NCI-H510A (cell line): ENCODE measurements around the gene LCLAT1.
"Not testable (repeated sequence)": the region's sequence is repeated elsewhere in the genome, so short reads cannot be mapped to it uniquely, and the experiment has no call there.

ENCODE experiments used
- DNase-seq: peaks from one replicate; lab custom pipeline; 2025; lab: John Stamatoyannopoulos, UW

The LCLAT1 gene

DNA sequence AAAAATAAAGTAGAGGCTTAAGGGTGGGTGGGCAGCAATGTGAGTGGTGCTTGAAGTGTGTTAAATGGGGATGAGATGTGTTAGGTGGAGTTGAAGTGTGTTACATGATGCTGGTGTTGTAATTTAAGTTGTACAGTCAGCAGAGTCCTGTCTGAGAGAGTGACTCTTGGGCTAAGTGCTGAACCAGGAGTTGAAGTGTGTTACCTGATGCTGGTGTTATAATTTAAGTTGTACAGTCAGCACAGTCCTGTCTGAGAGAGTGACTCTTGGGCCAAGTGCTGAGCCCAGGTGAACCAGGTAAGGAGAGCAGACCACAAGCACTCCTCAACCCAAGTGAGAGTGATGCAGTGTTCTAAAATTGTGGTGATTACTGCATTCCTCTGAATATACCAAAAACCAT, 40.6 kb downstream of the LCLAT1 start:
- DNase-seq: peak; percentile 64

DNA sequence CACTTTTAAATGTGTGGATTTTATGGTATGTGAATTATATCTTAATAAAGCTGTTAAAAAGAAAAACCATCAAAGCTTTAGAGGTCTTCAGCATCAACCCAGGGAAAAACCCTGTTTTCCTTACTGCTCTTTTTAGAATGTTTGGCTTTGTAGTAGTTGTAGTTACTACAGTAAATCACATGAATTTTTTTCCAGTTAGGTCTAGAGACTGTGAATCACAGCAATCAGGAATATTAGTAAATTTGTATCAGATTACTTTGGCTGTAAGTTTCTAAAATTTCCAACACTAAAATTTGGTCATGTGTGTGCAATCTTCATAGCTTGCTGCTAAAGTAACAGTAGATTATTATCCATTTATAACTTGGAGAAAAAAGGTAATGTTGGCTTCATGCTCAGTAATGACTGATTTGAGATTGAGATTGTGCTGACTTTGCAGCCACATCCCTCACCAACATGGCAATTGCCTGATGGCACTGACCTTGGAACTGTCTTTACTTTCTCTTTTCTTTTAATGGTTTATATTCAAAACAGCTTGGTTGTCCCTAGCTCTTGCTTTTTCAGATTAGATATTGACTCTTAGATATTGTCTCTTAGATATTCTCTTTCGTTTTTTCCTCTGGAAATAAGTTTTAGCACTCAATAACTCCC, 41.1 kb downstream of the LCLAT1 start:
- DNase-seq: no peak

DNA sequence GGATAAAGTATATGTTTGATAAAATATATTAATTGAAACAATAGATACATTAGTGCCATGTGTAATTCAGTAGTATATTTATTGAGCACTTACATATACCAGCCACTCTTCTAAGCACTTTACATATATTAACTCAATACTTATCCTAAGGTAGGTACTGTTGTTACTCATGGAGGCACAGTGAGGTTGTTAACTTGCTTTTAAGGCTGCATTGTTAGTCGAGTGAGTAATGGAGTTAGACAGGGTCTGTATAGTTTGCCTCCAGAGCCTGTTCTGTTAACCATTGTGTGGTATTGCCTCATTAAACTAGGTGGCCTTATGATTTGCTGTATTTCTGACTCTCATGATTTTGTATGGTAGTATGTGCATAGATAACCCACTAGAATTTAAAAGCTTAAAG, 44.2 kb downstream of the LCLAT1 start:
- DNase-seq: no peak

DNA sequence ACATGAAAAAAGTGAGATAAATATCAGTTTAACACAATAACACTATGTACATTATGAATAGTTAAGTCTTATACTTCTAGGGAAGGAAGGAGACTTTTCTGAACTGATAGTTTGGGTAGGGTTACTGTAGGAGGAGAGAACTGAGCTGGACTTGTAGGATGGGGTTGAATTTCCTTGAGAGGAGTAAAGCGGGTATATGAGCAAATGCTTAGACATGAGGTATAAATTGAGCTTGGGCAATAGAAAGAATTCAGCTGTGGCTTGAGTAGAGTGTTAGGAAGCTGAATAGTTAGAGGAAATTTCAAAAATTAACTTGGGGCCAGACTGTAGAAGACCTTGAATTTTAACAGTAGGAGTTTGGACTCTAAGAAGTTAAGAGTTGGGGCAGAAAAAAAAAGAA, 45.1 kb downstream of the LCLAT1 start:
- DNase-seq: no peak

DNA sequence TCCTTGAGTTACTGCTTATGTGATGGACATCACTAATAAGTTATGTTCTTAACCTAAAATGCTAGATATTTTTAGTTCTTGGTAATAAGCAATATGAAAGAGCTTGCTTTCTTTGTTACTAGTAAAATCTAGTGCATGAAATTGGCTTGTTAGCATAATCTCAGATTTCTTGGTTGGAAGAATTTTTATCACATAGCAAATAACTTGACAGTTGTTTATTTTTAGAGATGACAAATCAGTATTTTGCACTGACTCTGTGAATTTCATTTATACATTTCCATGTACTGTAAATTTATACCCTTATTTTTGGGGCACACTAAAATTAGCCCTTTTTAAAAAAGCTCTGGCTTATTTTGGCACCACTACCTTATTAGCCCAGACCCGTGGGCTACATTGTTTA, 45.6 kb downstream of the LCLAT1 start:
- no peak for DNase-seq

DNA sequence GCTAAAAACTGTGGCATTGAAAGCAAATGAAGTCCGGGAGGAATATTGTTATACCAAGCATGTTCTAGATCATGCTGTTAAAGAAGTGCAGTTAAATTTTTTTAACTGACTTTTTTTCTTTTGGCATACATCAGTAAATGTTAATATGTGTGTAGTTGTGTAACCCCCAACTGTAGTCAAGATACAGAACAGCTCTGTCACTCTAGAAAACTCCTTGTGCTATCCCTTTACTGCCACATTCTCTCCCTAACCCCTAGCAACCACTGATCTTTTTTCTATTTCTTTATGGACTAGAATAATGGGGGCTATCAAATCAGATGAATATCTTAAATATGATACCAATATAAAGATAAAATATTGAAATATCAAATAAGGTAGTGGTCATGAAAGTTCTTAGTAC, 46.4 kb downstream of the LCLAT1 start:
- DNase-seq: no peak

DNA sequence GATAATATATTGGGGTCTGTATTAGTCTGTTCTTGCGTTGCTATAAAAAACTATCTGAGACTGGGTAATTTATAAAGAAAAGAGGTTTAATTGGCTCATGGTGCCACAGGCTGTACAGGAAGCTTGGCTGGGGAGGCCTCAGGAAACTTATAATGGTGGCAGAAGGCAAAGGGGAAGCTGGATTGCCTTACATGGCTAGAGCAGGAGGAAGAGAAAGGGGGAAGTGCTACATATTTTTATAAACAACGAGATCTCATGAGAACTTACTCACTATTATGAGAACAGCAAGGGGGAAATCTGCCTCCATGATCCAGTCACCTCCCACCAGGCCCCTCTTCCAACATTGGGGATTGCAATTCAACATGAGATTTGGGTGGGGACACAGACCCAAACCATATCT, 48.9 kb downstream of the LCLAT1 start:
- not testable (repeated sequence) for DNase-seq

DNA sequence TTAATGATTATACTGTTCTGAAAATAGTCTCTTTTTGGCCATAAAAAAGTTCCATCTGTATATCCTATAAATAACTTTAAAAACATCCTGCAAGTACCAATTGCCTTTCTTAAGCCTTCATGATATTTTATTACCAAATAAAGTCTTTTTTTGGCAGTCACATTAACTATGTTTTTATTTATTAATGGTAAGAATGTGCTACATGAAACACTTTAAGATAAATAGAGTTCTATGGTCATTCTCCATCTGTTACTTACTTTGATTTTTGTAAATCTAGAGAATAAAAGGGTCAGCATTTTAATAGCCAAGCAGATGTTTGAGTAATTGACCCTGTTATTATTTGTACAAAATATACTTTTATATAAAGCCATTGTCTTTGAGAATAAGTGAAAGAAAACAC, 52.6 kb downstream of the LCLAT1 start:
- DNase-seq: no peak

DNA sequence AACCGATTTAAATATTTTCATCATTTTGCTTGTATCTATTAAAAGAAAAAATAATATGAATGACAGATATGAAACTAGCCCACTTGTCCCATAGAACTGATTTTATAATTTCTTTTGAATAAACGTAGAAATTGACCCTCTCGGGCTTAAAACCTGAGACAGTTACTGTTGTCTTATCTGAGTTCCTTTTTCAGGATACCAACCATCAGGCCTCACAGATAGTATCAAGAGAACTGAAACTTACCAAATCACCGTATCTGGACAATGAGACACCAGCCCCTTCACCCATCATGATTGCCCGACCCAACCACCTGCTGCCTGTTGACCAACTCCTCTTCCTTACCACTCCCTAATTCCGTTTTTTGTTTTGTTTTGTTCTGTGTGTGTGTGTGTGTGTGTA, 53.7 kb downstream of the LCLAT1 start:
- no peak for DNase-seq

DNA sequence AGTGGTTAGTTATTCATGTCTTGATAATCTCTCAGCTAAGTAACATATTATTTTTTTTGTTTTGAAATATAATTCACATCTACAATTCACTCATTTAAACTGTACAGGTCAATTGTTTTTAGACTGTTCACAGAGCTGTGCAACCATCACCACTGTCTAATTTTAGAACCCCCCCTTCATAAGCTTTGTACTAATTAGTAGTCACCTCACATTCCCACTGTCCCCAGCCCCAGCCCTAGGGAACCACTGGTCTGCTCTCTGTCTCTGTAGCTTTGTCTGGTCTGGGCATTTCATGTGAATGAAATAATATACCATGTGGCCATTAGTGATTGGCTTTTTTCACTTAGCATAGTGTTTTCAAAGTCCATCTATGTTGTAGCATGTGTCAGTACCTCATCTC, 55.3 kb downstream of the LCLAT1 start:
- no peak for DNase-seq

DNA sequence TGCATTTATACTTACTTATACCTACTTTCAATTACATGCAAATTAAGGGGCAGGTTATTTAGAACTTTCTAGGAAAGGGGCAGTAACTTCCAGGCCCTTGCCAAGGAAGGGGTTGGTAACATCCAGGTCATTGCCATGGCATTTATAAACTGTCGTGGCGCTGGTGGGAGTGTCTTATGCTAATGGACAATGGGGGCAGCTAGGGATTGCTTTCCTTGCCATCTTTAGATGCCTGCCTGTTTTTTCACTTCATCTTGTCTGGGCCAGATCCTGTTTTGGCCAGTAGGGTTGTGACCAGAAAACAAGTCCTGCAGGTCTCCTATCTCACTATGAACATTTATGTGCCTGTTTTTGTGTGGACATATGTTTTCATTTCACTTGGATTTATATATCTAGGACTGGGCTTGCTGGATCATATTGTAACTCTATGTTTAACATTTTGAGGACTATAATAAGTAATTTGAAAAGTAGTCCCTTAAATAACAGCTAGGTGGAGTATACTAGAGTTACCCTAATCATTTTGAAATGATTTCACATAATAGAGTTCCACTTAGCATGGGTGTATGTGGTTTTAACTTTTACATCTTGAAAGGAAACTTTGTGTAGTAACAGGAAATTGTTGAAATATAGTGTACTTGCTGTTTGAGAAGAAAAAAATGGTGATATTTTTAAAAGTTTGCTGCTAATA, 56.1 kb downstream of the LCLAT1 start:
- no peak for DNase-seq

DNA sequence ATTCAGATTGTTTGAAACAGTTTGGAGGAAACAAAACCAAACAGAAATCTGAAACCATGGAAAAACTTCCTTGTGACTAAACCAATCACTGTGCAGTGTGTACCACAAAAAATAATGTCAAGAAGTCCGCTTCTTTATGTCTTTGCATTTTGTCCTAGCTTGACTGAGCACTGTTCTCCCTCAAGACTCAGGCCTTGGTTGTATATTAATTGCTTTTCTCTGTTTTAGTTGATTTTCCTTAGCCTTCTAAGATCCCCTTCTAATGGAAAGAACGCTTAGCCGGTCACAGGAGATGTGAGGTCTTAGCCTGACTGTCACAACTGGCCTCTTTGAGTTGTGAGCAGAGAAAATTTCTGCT, 56.6 kb downstream of the LCLAT1 start:
- DNase-seq: no peak

DNA sequence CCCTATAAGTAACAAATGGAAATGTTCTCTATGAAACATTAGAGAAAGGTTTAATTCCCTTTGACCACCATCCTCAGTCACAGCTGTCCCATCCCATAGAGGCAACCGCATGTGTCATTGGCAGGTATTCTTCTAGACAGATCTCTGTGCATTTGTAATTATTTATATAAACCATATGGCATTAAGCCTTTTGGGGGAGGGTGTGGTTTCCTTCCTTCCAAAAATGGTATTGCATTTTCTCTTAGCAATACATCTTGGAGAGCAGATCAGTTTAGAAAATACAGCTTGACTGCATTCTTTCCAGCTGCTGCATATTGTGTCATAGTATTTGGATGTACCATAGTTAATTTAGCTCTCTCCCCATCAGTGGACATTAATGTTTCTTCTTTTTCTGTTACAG, 57.7 kb downstream of the LCLAT1 start:
- DNase-seq: no peak

DNA sequence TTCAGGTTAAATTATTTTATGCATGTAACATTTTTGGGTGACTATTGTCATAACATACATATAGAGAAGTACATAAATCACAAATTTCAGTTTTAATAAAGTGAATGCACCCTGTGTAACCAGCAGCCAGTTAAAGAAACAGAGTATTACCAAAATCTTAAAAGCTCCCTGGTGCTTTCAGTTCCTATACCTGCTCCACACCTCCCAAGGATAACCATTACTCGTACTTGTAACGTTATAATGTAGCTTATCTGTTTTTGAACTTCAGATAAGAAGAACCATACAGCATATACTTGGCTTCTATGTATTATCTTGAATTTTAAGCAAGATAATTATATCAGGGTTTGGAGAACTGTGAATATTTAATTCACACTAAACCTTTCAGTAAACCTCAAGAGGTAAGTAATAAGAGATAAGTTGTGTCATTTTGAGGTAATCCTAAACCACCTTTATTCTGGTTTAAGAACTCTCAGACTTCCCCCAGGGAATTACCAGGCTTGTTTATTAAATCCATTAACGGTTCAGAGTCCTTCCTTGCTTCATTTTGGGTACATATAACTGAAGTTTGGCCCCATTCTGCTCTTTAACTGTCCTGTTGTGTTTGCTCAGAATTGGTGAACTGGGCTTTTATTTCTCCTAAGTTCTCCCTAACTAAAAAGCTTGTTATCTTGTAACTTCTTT, 58.6 kb downstream of the LCLAT1 start:
- no peak for DNase-seq

DNA sequence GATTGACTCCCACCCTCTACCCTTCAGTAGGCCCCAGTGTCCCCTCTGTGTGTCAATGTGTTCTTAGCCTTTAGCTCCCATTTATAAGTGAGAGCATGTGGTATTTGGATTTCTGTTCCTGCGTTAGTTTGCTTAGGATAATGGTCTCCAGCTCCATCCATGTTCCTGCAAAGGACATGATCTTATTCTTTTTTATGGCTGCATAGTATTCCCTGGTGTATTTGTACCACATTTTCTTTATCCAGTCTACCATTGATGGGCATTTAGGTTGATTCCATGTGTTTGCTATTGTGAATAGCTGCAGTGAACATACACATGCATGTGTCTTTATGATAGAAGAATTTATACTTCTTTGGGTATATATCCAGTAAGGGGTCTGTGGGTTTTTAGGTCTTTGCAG, 60.4 kb downstream of the LCLAT1 start:
- DNase-seq: not testable (repeated sequence)

DNA sequence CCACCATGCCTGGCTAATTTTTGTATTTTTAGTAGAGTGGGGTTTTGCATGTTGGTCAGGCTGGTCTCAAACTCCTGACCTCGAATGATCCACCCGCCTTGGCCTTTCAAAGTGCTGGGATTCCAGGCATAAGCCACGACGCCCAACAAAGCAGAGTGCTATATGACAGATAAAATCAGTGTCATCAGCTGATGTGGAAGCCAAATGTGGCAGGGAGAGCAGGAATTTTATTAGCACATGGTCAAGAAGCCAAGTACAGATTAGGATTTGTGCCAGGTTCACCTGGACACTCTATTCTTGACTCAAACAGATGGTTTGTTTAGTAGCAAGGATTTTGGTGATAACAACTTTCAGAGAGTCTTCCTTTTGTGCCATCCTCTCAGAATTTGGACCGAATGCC, 62.7 kb downstream of the LCLAT1 start:
- DNase-seq: no peak

DNA sequence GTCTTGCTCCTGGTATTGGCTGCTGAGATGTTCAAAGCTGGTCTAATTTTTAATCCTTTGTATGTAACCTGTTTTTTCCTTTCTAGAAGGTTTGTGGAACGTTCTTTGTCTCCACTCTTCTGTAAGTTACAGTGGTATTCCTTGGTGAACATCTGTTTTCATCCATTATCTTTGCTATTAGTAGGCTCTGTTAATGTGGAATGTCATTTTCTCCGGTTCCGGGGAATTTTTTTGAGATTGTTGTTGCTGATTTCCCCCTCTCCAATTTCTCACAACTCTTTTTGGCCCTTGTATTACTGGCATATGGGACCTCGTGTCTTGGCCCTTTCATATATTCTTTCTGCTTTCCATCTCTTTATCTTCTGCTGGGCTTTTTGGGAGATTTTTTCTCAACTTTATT, 63.4 kb downstream of the LCLAT1 start:
- no peak for DNase-seq

DNA sequence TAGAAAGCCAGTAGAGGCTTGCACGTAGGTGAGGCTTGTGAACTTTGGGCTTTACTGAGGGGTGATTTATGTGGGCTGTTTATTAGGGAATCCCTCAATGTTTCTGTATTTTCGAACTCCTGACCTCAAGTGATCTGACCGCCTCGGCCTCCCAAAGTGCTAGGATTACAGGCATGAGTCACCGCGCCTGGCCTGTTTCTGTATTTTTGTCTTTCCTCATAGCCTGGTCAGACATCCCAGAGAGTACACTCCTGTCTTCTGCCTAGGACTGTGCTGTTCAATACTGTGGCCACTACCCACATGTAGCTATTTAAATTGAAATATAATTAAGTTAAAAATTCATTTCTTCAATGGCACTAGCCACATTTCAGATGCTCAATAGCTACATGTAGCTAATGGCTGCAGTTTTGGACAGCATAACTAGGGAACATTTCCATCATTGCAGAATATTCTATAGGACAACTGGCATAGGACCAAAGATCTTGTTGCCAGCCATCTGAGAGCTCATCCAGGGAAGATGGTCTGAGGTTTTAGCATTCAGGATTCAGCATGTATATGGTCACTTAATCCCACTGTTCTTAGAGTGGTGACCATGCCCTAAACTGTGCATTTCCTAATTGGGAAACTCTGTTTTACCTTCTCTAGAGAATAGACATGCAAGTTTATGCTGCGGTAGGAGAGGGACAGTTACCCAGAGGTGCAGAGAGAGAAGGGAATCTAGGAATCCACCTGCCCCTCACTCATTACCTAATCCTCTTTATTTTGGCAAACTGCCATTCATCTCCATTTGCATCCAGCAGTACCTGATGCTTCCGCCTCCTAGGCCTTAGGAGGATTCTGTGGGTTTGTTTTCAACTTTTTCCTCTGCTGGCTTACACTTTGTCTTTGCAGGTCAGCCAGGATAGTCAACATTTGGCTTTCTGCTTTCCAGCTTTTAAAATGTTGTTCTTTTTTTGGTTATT, 64.4 kb downstream of the LCLAT1 start:
- DNase-seq: peak; percentile 48

DNA sequence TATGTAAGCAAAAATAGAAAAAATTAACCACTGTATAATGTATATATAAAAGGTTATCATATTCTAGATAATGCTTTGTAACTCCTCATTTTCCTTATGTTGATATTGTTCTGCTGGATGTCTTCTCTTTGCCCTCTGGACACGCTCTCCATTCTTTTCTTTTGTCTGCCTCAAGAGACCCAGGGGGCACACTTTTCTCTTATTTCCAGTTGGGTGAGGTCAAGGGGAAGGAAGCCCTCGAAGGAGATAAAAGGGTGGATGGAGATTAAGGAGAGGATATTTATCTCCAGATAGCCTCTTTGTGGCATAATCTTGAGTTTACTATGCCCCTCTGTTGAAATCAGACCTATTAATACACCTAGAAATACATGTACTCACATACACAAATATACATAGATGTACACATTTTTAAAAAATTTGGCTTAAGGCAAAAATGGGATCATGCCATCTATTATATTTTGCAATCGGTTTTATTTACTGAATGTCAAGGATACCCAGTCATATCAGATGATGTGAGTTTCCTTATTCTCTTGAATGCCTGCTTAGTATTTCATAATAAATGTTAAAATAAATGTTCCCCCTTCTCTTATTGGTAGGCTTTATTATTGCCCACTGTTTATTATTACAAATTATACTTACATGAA, 65.3 kb downstream of the LCLAT1 start:
- no peak for DNase-seq

DNA sequence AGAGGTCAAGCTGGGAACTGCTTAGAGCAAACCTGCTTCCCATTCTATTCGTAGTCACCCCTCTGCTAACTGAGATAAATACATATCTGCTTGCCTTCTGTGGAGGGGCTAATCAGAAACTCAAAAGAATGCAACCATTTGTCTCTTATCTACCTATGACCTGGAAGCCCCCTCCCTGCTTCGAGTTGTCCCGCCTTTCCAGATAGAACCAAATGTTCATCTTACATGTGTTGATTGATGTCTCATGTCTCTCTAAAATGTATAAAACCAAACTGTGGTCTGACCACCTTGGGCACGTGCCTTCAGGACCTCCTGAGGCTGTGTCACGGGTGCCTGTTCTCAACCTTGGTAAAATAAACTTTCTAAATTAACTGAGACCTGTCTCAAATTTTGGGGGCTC, 66.6 kb downstream of the LCLAT1 start:
- DNase-seq: not testable (repeated sequence)

DNA sequence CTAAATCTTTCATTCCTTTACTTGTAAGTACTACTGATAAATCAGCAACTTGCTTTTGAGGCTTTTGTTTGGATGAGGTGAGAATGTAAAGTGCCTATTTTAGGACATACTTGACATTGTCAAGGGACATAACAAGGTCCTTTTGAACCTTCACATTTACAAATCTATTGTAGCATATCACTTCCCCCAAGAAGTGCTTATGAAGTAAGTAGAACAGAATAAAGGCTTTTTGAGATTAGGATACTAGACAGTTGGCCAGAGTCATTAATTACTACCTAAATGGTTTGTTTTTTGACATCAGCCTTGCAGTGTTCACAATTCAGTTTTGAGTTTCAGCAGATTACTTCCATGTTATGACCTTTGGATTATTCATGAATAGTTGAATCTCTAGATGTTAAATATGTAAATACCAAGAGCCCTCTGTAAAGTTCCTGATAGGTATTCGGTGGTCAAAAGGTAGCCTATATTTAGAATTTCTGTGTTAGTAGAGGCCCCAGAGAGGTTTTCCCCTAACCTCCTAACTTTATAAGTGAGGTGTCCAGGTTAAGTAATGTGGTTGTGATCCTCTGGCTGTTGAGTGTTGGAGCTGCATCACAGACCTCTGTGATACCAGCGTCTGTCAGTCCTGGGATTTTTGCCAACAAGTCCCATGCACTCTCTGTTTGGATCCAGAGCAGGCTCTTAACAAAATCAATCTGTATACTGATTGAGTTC, 67.2 kb downstream of the LCLAT1 start:
- no peak for DNase-seq
